ENCODE results near the gene PHYKPL.

PHYKPL gene

DNA sequence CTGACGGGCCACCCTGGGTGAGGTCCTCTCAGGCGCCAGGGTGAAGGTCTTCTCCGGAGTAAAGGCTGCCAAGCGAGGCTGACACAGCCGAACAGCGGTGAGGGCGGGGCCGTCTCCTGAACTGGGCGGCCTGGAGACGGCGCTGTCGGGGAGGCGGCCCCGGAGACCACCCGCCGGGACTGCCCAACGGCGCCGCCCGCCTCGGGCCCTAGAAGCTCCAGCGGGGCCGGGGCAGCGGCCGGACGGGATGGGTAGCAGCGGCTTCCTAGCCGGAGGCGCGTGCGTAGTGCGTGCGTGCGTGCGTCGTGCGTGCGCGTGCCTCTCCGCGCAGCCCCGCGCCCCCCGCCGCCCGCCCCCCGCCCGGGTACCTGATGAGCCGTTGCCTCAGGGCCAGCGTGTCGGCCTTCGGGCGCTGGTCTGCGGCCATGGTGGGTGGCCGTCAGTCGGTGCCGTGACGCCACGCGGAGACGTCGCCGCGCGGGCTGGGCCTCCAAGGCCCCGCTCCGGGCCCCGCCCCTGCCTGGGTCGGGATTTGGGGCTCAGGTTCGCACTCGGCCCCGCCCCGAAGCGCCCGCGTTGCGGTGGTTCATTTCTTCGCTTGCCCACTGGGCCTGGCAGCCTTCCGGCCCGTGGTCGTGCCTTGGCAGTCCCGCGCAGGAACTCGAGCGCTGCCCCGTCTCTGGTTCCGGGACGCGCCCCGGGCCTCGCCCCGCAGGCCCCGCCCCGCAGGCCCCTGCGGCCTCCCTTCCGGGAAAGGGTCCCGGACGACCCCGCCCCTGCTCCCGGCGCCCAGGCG is at the start of gene PHYKPL:
PHYKPL (minus strand) TSS at position 679 of the 796 bp plus-strand sequence; CDS start at position 427, 252 bp downstream.
- no peak for DNase-seq

DNA sequence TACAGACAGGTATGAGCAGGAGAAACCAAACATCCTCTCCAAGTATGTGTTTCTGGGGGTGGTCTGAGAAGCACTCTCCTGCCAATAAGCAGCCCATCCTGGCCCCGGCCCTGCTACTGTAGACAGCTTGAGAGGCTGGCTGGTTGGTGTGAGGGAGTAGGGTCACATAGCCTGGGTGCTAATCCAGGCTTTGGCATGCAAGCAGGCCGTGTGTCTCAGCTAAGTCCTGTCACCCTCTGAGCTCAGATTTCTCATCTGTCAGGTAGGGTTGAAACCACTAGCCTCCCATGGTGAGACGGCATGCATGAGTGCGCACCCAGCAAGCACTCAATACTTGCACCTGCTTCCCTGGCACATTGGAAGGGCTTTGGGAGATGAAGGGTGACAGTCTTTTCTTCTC is 49.8 kb upstream of the PHYKPL start:
- DNase-seq, result no peak

DNA sequence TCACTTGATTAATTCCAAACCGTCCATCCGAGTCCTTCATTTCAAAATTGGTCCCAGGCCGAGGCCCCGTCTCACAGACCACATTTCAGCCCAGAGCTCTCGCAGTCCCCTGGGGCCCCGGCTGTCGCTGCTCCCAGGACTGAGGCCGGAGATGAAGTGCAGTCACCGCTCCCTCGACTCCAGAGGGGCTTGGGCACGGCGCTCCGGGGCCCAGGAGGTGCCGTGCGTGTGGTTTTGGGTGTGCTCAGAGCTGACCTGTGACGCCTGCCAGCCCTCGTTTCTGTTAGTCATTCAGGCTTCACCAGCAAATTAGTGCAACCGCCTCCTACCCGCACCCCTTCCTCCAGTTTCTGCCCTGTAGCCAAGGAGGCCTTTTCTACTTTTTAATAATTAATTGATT is 48.7 kb upstream of the PHYKPL start:
- DNase-seq, result no peak

DNA sequence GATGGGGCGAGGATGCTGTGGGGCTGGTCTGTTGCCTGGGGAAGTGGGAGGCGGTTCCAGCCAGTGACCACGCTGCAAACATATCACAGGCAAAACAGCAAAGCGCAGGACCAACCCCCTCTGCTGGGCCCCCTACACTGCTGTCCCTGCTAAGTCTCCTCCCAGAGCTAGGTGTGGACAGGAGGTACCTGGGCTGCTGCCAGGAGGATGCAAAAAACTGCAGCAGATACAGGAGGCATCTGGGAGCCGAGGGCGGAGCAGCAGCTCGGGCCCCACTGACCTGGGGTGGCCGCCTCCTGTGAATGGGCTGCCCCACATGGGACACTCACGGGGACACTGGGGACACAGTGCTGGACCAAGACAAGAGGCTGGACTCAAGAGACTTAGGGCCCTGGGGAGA is 48.0 kb upstream of the PHYKPL start:
- no peak for DNase-seq

DNA sequence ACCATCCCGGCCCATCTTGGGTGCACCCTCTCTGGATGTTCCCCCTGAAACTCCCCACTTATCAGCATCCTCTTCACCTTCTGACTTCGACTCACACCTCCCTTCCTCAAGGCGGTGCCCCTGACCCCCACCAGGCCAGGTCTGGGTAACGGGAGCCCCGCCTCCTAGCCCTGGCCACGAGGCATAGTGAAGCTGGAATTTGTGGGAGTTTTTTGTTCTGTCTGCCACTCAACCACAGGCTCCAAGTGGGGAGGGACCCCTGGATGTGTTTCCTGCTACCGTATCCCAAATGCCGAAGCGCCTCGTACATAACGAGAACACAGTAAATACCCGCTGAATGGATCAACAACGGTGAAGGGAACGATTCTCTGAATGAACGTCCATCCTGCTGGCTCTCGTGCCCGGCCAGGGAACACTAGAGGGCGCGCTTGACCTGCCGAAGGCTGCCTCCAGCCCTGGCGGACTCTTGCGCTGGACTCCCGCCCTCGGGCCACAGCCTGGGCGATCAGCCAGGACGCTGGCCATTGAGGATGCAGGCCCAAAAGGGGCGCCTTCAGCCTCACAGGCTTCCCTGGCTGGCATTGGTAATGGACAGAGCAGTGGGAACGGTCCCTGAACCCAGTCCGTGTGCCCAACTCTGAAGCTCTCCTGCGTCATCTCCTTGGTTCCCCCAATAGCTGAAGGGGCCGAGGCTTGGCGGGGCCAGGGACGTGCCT is 47.3 kb upstream of the PHYKPL start:
- DNase-seq, result peak; percentile 37

DNA sequence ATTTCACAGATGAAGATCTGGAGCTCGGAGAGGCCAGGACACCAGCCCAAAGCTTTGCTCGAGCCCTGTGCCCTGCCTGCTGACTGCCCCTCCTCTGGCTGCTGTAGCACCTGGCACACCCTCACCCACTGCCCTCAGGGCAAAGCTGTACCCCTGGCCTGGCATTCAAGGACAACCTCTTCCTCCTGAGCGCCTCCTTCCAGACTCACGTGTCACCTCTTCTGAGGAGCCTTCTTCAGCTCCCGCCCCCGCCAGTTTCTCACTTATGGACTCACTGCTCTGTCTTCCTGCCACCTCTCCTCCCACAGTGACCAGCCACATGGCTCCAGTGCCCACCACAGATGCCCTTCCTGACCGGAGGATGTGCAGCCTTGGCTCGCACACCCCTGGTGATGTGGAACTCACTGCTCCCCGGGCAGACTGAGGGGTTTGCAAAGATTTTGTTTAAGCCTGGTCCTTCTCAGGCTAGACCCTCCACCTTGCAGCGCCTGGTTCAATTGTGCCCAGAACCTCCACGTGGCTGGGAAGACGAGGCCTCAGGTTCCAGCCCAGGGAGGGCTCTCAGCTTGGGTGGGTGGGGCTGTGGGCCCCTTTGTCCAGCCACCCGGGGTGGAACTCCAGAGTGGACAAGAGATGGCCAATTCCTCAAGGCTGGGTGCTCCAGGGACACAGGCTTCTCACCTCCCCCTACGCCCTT is 46.6 kb upstream of the PHYKPL start:
- no peak for DNase-seq

DNA sequence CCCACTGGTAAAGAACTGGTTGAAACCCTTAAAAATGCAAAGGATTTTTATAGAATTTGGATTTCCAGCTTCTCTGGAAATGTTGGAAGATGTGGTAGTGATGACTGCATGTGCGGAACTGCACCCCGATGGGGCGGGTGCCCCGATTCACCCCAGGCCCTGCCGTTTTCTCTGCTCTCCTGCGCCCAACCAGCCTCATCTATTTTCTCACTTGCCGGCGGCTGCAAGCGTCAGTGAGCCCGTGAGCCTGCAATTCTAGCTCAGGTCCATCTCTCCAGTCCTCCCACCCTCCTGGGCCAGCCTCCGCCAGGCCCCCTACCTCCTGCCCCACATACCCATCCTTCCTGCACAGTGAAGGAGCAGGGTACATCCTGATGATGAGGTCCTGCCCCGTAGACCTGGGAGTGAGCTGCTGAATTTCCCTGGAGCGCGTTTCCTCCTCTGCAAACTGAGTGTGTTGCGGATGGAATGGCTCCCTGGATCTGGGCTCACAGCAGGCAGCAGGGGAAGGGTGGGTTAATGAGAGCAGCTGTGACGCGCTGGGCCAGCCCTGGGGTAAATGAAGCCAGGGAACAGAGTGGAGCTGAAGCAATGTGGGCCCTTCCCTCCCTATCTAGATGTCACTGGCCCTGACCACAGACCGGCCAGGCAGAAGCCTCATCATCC is 45.9 kb upstream of the PHYKPL start:
- DNase-seq, result no peak

DNA sequence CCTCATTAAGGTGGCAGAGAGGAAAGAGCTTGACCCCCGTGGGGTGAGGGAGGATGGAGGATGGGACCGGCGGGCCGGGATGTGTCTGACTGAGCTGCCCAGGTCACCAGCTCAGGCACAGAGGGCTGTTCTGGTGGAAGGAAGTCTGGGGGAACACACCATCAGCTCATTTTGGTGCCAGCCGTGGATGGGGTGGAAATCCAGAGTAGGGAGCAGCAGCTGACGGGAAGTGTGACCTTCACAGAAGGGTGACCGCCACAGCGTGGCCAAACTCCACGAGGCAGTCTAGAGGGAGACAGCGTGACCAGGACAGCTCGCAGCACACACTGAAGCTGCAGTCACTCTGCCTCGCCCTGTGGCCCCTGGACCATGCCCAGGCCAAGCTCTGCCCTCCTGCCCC is 45.3 kb upstream of the PHYKPL start:
- DNase-seq, result no peak

DNA sequence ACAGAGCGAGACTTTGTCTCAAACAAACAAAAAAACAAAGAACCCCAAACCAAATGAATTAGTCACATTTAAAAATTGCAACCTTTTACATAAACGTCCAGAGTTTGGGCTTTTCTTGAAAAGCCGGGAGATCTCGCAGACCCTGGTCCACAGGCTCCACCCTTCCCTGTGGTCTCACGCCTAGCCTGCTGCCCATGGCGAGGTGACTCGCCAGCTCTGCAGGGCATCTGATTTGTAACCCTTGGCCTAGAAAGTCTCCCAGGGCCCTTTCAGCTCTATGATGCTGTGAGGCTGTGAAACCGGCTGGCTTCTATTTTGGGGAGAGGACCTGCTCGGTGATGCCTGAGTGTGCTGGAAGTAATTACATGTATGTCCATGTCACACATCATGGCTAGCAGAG is 44.7 kb upstream of the PHYKPL start:
- no peak for DNase-seq

DNA sequence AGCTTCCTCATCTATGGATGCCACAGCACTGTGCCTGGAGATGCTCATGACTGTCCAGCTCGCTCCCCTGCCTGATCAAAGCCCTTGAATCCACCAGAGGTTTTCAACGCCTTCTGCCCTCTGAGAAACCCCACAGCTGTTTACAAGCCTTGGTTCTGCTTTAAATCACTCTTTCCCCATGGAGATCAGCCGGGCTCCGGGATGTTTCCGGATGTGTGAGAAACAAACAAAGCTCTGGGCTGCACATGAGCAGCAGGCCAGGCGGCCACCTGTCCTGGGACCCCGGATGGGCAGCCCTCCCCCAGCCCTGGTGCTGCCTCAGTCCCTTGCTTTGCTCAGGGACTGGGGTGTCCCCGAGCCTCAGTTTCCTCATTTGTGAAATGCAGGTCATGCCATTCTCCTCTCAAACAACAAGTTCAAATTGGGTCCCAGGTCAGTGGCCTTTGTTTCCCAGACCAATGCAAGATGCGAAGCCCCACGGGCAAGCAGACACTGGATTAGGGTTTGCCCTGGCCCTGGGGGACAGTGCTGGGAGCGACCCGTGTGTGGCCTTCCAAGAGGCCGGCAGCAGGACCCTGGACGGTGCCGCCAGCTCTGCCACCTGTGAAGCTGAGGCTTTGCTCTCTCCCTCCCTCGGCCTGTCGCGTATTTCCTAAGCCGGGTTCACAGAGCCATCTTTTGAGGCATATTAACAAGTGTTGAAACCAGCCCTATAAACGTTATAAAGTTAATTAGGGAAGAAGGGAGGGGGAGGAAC is 42.4 kb upstream of the PHYKPL start:
- DNase-seq, result no peak

DNA sequence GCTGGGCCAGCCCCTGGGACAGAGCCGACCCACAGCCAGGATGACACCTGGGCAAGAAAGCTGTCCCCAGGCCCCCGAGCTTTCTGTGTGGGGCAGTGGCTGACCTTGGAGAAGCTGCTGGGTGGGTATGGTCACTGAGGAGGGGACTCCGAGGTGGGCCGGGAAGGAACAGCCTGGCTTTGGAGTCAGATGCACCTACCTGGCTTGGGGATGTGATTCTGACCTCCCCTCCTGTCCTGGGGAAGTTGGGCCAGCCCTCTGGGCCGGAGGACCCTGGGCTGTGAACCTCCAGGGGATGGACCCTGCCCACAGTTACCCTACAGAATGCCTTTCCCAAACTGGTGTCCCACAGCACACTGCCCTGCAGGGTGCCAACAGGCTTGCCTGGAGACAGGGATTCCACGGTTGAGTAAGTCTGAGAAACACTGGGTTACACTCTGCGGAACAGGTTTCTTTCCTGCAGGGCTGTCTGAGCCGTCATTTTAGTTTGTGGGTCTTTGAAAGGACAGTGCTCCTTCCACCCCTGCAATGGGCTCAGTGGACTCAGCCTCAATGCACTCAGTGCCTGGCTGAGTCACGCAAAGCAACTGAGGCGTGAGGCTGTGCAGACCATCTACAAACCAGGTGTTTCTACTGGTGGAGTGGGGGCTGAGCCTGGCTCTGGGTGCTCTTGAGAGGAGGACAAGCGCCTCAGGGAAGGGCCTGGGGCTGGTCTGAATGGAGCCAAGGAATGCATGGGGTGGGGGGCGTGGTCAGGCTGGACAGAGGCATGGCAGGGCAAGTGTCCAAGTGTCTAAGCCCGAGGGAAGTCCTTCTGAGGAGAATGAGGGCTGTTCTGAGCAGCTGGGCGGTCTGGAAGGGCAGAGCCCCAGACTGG is 41.3 kb upstream of the PHYKPL start:
- no peak for DNase-seq

DNA sequence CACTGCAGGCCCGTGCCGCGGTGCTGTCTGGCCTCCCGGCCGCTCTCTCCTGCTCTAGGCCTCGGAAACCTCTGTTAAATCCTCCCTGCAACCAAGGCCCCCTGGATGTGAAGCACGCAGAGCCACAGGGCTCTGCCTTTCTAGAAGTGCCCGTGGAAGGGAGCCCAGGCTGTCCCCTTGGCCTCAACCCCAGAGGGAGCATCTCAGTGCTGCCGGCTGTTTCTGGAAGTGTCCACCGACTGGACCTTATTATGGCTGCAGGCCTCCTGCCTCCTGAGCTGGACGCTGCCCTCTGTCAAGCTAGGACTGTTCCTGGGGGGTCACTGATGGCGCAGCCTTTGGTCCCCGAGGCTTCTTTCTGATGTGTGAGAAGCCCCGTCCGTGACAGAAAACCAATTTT is 40.4 kb upstream of the PHYKPL start:
- DNase-seq, result no peak

DNA sequence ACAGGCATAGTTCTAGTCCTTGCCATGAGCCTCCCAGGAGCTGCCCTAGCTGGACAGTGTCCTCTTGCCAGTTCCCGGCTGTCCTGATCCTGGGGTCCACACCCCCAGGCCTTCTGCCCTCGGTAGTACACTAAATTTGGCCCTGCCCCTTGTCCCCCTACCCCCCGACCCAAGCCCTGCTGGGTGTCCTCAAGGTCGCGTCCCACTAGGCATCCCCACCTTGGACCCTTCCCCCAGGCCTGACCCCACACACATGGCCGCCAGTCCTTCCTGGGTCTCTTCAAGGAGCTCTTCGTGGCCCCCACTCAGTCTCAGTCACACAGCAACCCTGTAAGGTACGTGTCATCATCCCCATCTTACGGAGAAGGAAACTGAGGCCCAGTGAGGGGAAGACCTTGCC is 40.0 kb upstream of the PHYKPL start:
- DNase-seq, result no peak

DNA sequence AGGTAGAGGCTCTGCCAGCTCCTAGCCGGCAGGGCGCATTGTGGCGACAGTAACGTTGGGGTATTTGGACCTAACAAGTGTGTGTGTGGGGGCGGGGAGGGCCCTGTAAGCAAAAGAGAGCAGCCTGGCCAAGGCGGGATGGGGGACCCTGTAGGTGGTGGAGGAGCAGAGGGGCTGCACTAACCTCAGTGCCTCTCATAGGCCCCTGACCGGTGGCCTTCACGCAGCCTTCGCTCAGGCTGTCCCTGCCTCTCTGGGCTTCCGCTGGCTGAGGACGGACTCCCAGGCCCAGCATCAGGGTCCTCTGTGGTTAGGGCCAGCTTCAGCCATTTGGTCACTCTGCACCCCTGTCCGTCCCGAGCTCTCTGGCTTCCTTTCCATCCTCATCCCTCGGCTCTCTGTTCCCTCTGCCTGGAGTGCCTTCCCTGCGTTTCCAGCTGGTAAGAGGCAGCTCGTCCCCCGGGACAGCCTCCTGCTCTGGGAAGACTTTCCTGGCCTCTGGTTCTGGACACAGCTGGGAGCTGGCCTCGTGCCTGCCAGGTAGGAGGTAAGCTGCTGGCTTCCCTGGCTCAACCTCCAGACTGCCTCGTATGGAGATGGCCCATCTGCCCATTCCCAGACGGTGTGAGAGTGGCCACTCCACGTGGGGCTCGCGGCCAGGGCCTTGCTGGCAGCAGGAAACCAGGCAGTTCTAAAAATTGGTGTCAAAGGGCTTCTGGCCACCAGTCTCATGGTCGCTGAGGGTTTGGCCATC is 39.3 kb upstream of the PHYKPL start:
- DNase-seq, result no peak

DNA sequence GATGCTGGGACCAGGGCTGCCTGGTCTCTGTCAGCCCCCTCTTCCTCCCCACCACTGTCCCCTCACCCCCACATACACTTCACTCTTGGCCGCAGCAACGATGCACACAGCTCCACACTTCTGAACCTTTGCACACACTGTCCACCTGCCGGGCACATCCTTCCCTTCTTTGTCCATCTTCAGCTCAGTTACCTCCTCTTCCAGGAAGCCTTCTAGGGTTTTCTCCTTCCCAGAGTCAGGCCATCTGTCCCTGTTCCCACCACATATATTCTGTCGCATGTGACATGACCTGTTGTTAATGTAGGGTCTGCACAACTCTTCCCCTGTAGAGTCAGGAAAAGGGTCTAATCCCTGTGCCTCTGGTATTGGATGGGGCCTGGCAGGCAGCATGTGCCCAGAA is 38.6 kb upstream of the PHYKPL start:
- DNase-seq, result no peak

DNA sequence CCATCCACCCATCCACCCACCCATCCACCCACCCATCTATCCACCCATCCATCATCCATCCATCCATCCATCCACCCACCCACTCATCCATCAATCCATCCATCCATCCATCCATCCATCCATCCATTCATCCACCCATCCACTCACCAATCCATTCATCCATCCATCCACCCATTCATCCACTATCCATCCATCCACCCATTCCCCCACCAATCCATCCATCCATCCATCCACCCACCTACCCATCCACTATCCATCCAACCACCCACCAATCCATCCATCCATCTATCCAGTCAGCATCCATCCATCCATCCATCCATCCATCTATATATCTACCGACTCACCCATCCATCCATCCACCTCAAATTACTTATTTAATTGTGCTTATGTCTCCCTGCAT is 36.9 kb upstream of the PHYKPL start:
- DNase-seq, result no peak

DNA sequence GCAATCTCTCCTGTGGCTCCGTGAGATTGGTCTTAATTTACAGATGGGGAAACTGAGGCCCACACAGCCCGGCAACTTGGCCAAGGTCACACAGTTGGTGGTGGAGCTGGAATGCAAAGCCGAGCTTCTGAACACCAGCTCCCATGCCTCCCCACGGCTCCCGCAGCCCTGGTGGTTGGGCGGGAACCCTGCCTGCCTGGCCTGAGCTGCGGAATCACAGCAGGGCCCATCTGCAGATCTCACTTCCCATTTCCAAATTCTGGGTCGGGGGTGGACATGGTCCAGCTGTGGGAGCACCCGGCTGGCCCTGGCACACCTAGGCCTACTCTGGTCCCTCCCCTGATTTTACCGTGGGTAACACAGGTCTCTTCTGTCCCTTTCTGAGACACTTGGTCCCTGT is 35.3 kb upstream of the PHYKPL start:
- DNase-seq, result no peak

DNA sequence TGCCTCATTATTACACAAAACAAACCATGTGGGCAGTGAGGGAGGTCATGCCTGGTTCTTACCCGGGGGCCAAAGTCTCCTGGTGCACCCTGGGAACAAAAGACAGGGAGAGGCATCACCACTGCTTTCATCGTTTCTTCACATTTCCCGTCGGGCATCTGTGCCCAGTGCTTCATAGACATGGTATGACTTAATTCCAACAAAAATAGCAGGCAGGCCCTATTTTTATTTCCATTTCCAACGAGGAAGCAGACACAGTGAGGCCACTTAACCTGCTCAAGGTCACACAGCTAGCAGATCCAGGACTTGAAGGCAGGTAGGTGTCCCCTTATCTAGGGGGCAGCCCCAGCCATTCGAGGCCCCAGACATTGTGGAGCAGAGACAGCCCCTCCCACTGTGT is 34.6 kb upstream of the PHYKPL start:
- no peak for DNase-seq

DNA sequence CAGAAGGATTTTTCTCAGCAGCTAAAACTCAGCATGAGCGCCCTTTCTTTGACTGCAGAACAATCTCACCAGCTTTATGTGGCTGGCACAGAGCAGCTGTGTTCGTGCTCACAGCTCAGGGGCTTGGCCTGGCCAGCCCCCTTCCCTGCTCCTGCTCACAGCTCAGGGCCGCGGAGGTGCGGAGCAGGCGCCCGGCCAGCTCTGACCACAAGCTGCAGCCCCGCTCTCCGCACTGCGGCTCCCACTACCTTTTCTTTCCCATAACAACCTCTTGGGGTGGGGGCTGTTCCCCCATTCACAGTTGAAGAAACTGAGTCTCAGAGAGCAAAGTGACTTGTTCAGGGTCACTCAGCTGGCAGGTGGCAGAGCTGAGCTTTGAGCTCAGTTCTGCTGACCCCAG is 34.0 kb upstream of the PHYKPL start:
- no peak for DNase-seq

DNA sequence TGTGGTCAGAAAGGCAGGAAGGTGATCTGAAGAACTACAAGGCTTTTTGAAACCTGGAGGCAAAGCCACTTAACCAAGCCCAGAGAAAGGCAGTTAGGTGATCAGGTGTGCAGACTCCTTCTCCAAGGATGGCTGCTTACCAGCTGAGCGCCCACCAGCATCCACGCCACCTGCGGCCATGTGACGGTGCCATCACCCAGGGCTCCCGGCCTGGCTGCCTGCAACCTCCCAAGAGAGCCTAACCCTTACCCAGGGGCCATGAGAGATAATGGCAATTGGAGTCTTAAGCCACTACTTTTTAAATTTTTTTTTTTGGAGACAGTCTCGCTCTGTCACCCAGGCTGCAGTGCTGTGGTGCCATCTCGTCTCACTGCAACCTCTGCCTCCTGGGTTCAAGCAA is 33.1 kb upstream of the PHYKPL start:
- no peak for DNase-seq

DNA sequence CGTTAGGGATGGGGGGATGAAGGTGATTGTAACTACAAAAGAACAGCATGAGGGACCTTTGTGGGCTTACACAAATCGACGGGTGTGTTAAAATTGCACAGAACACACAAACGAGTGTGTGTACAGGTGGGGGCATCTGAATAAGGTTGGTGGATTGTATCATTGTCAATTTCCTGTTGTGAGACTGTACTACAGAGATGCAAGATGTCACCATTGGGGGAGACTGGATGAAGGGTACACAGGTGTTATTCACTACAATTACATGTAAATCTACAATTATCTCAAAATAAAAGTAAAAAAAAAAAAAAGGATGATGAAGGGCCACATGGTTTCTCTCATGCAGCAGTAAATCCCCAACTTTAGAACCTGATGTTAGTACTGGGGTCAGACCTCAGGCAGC is 31.4 kb upstream of the PHYKPL start:
- DNase-seq, result no peak
